K562 (cell line): ENCODE results near the gene SCAMP2. TPM values are rescaled to one million over a fixed set of nuclear protein-coding genes. Genes with fewer than 3 reads are reported as not detected.
A peak's percentile ranks its signal among the peaks of the same experiment; 100 is the strongest.

ENCODE experiments used
- CBFA2T3 ChIP-seq: fragments of 450-650 bp; IDR thresholded peaks from 2 replicates; pipeline ENCODE4 v1.6.1; 2017
- FUS ChIP-seq: fragments of 200-400 bp; formaldehyde crosslinking; optimal IDR thresholded peaks from 2 replicates; pipeline ENCODE3; 2017; ENCODE audit warnings: low read depth, low read length
- KAT2B ChIP-seq: IDR thresholded peaks from one replicate; pipeline ENCODE4 v1.6.1; 2012; ENCODE audit warnings: low read depth, mild to moderate bottlenecking, control low read depth, inconsistent platforms, low read length, moderate library complexity
- MEF2A ChIP-seq: IDR thresholded peaks from 2 replicates; pipeline ENCODE4 v1.6.1; 2011; ENCODE audit warnings: low read depth, mild to moderate bottlenecking, low read length, moderate library complexity; ENCODE audit not compliant: control insufficient read depth
- NR3C1 ChIP-seq: sonication (generic); formaldehyde crosslinking; IDR thresholded peaks from 2 replicates; pipeline ENCODE4 v1.8.1; 2022; ENCODE audit warnings: missing genetic modification reagents
- SPI1 ChIP-seq: IDR thresholded peaks from 2 replicates; pipeline ENCODE4 v1.6.1; 2011; ENCODE audit warnings: low read depth, low read length, control low read depth, borderline replicate concordance
- TAF7 ChIP-seq: fragments of 450-650 bp; IDR thresholded peaks from 2 replicates; pipeline ENCODE4 v1.6.1; 2016; ENCODE audit warnings: missing genetic modification characterization, missing compliant biosample characterization
- UBTF ChIP-seq, 2 experiments: IDR thresholded peaks; 2 replicates each; pipeline ENCODE4 v1.6.1; 2012; ENCODE audit warnings: improper control_type of control experiment in 2 of 2, low read depth in 2 of 2, low read length in 2 of 2, borderline replicate concordance in 1 of 2
- ZNF561 ChIP-seq: fragments of 450-650 bp; formaldehyde crosslinking; conservative IDR thresholded peaks from 2 replicates; pipeline ENCODE4 v1.4.0; 2020; ENCODE audit warnings: mild to moderate bottlenecking, moderate library complexity
- ZNF785 ChIP-seq: fragments of 250-450 bp; sonication (Bioruptor Pico); IDR thresholded peaks from 2 replicates; pipeline ENCODE4 v1.4.0; 2020; ENCODE audit warnings: mild to moderate bottlenecking
- polyA plus RNA-seq, 8 experiments: library from polyadenylated mRNA; depleted of rRNA in 4 of 8; stranded (reverse) in 5 of 8; unstranded in 3 of 8; fragments of >200 nt; fragmentation: Nextera tagmentation in 2 of 8; fragmentation: Illumina TruSeq in 1 of 8; extraction: Ambion mirVana in 2 of 8; extraction: Trizol in 1 of 8; gene quantifications; 2 replicates each; pipeline versions ENCODE4 v1.2.1 to v1.2.3, GENCODE V29; 2011 to 2014; ENCODE audit warnings: inconsistent platforms in 1 of 8, missing spikeins in 1 of 8
- total RNA-seq, 7 experiments: library from RNA; depleted of rRNA in 6 of 7; stranded (reverse); fragments of >200 nt in 6 of 7; fragmentation: Illumina TruSeq in 2 of 7; extraction: Trizol in 2 of 7; gene quantifications; 2 replicates each; pipeline versions ENCODE4 v1.2.1 to v1.2.3, GENCODE V29; 2011 to 2021; ENCODE audit warnings: low replicate concordance in 1 of 7
- TF ChIP-seq, protein P1 (sequence below): sonication (generic); formaldehyde crosslinking; IDR thresholded peaks from 2 replicates; pipeline ENCODE4 v1.8.0; 2022; ENCODE audit warnings: missing genetic modification reagents, mild to moderate bottlenecking, borderline replicate concordance
- TF ChIP-seq, protein P2 (sequence below), 2 experiments: fragments of 450-650 bp; IDR thresholded peaks; 2 replicates each; pipeline ENCODE4 v1.6.1; 2016; ENCODE audit warnings: mild to moderate bottlenecking in 2 of 2, borderline replicate concordance in 1 of 2, low read depth in 1 of 2, moderate library complexity in 1 of 2

SCAMP2 gene
- total and polyA plus RNA-seq, 9 of the 15 experiments (the other 6 are each of a cell fraction or from before 2014, with no cell fraction given): 5.9 to 61.1 (median 20.1) TPM

DNA sequence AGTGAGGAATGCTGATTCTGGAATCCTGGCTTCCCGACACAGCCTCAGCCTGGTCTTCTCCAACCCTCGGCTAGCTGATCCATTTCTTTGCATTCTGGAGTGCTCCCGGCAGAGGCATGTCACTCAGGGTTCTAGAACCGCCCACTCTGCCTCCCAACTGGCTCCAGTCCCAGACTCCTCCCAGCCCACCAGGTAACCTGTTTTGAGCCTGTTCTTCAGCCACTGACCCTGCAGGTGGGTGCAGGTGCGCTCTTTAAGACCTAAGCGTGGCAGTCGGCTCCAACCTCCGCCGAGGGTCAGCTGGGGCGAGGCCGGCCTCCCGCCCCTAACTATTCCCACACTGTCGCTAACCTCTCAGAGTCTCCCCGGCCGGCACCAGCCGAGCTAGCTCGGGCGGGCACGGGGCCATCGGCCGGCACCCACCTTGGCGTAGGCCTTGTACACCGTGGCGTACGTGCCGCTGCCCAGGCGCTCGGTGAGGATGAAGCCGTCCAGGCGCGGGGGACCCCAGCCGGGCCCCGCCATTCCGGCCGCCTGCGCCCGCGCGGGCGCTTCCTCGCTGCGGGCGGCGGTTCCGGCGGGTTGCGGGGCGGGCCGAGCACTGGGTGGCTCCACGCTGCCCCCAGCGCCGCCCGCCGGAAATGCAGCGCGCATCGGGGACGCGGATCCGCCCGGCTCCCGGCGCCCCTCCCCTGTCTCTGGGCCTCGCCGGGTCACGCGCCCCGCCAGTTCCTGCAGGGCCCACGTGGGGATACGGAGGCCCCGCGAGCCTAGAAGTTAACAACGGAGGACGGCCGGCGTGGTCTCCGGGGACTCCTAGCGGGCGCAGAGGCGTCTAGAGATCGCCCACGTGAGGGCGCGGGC lies 30.4 kb downstream of the SCAMP2 start, which contains the start of gene ULK3 (continued):
- no peak for TF ChIP-seq KAT2B
- no peak for TF ChIP-seq TAF7
- no peak for TF ChIP-seq ZNF561 (CRISPR knock-in tag)
- TF ChIP-seq ZNF785 (CRISPR knock-in tag): no peak
- TF ChIP-seq CBFA2T3: peak; percentile 16; the same call in 1 of the 2 replicates
- no peak for TF ChIP-seq MEF2A
- TF ChIP-seq UBTF (IDR thresholded peaks at IDR 0.05; ENCODE audit: borderline replicate concordance in 1 of 2, low read depth in 2 of 2, low read length in 2 of 2): peak; percentile 46 to 50; a peak in 2 of 4 replicates
- peak; percentile 93 for TF ChIP-seq FUS
- TF ChIP-seq, protein P1, sequence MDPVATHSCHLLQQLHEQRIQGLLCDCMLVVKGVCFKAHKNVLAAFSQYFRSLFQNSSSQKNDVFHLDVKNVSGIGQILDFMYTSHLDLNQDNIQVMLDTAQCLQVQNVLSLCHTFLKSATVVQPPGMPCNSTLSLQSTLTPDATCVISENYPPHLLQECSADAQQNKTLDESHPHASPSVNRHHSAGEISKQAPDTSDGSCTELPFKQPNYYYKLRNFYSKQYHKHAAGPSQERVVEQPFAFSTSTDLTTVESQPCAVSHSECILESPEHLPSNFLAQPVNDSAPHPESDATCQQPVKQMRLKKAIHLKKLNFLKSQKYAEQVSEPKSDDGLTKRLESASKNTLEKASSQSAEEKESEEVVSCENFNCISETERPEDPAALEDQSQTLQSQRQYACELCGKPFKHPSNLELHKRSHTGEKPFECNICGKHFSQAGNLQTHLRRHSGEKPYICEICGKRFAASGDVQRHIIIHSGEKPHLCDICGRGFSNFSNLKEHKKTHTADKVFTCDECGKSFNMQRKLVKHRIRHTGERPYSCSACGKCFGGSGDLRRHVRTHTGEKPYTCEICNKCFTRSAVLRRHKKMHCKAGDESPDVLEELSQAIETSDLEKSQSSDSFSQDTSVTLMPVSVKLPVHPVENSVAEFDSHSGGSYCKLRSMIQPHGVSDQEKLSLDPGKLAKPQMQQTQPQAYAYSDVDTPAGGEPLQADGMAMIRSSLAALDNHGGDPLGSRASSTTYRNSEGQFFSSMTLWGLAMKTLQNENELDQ (CRISPR knock-in tag): no peak
- TF ChIP-seq, protein P2, sequence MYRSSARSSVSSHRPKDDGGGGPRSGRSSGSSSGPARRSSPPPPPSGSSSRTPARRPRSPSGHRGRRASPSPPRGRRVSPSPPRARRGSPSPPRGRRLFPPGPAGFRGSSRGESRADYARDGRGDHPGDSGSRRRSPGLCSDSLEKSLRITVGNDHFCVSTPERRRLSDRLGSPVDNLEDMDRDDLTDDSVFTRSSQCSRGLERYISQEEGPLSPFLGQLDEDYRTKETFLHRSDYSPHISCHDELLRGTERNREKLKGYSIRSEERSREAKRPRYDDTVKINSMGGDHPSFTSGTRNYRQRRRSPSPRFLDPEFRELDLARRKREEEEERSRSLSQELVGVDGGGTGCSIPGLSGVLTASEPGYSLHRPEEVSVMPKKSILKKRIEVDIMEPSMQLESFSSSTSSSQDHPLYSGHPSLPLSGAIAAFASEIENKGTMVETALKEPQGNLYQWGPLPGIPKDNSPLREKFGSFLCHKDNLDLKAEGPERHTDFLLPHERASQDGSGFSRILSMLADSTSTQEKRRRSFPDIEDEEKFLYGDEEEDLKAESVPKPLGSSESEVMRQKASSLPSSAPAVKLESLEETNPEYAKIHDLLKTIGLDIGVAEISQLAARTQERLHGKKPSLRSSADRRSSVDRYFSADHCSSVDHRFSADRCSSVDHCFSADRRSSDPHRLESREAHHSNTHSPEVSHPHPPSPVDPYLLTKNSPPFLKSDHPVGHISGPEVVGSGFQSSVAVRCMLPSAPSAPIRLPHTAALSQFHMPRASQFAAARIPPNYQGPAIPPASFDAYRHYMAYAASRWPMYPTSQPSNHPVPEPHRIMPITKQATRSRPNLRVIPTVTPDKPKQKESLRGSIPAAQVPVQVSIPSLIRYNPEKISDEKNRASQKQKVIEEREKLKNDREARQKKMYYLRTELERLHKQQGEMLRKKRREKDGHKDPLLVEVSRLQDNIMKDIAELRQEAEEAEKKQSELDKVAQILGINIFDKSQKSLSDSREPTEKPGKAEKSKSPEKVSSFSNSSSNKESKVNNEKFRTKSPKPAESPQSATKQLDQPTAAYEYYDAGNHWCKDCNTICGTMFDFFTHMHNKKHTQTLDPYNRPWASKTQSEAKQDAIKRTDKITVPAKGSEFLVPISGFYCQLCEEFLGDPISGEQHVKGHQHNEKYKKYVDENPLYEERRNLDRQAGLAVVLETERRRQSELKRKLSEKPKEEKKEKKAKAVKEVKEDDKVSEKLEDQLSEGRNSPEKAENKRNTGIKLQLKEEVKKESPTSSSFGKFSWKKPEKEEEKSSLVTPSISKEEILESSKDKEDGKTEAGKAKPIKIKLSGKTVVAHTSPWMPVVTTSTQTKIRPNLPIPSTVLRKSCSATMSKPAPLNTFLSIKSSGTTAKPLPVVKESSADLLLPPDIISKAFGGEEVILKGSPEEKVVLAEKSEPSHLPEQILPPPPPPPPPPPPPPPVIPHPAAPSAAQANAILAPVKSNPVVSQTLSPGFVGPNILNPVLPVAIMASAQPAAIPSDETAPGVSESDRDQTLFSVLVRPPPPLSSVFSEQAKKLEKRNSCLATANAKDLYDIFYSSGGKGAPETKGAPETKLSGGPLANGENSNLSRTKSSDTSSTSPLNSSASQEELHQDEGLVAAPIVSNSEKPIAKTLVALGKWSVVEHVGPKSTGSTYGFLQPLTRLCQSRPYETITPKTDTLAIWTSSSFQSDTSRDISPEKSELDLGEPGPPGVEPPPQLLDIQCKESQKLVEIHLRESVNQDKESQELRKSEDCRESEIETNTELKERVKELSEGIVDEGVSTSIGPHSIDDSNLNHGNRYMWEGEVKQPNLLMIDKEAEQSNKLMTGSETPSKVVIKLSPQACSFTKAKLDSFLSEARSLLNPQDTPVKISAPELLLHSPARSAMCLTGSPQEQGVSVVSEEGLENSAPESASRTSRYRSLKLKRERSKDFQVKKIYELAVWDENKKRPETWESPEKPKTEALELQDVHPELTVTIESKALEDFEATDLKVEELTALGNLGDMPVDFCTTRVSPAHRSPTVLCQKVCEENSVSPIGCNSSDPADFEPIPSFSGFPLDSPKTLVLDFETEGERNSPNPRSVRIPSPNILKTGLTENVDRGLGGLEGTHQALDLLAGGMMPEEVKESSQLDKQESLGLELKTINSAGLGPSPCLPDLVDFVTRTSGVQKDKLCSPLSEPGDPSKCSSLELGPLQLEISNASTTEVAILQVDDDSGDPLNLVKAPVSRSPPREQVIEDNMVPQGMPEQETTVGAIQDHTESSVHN (IDR thresholded peaks at IDR 0.05; ENCODE audit: borderline replicate concordance in 1 of 2, low read depth in 1 of 2): no peak
- TF ChIP-seq NR3C1 (CRISPR knock-in tag): peak; percentile 69; the same call in 1 of the 2 replicates
- TF ChIP-seq SPI1: no peak
